Measurements from ENCODE around the gene ZNF778.

The ZNF778 gene

DNA sequence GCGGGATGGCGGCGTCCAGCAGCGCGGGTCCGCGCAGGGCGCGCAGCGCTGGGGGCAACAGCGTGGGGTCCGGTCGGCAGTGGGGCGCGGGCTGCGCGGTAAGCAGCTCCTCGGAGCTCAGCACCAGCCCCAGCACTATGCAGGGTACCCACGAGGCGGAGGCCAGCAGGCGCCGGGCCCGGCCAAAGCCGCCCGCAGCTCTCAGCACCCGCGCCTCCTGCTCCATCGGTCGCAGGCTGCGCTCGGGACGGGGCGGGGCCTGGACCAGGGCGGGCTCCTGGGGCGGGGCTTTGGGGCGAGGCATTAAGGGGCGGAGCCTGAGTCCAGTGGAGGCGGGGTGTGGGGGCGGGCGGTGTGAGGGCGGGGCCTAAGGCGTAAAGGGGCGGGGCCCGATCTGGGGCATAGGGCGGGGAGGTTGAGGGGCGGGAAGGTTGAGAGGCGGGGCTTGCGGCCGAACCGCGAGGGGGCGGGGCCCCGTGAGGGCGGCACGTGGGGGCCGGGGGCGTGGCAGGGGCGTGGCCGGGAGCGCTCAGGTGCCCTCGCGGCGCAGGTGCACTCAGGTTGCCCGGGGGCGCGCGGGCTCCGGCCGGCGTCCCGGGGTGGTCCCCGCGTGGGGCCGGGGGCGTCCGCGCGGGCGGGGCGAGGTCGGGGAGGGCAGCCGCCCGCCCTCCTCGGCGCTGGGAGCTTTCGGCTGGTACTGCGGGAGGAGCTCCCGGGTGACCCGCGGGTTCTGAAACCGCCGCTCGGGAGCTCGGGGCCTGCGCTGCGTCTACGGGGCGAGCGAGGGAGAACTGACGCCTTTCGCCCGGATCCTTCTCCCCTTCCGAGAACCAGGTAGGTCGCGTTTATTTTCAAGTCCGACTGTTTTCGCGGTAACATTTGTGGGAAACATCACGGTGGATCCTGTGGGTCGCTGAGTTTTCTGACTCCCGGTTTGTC, 15.8 kb upstream of the ZNF778 start:
- peaks cover 0 to 5% (median 0%) of the 10 kb centered on the region in 5 donors for H3K9me3 ChIP-seq (ENCODE audit: control insufficient read depth in 5 of 5, low read length in 5 of 5)
- no peak overlapping the region for H3K9ac ChIP-seq (ENCODE audit: low read length in 5 of 5)
- no peak overlapping the region for H3K27ac ChIP-seq (ENCODE audit: low read depth, low read length)
- no peaks in the 10 kb centered on the region for H3K36me3 ChIP-seq (ENCODE audit: control insufficient read depth in 5 of 5, insufficient read depth in 5 of 5, low read length in 5 of 5)
- peak overlapping the region in 2 of 5 donors; percentile 30 to 42 for H3K4me3 ChIP-seq (ENCODE audit: low read depth in 1 of 5, low read length in 5 of 5)
- H3K27me3 ChIP-seq (ENCODE audit: control insufficient read depth in 5 of 5, insufficient read depth in 4 of 5, low read length in 5 of 5), result peaks cover 29 to 54% (median 45%) of the 10 kb centered on the region in 5 donors
- peaks cover 0 to 10% (median 7%) of the 10 kb centered on the region in 5 donors for H3K4me1 ChIP-seq (ENCODE audit: control insufficient read depth in 5 of 5, insufficient read depth in 5 of 5, low read length in 5 of 5)

DNA sequence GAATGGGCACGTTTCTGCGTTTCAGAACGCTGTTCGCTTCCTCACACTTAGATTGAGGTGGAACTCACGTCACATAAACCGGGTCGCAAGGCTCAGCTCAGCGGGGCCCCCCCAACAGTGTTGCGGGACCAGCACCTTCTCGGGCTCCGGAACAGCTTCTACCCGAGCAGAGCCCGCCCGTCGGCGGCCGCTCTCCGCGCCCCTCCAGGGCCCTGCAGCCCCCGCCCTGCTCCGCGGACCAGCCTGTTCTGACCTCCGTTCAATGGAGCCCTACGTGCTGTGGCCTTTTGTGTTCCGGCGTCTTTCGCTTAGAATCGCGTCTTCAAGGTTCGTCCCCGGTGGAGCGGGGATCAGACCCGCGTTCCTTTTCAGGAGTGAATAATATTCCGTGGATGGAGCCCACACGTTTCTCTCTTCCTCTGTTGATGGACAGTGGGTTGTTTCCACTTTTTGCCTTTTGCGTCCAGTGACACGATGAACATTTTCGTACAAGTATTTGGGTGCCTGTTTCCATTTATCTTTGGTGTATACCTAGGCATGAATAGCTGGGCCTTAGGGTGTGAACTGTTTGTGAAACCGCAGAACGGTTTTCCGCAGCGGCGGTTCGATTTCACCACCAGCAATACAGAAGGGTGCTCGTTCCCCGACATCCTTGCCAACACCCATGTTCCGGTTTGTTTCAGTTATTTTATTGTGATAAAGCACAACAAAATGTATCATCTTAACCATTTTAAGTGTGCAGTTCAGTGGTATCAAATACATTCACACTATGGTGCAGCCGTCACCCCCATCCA, 14.9 kb upstream of the ZNF778 start:
- Histone ChIP-seq H3K4me1 (ENCODE audit: control insufficient read depth in 5 of 5, insufficient read depth in 5 of 5, low read length in 5 of 5) (peaks cover 0 to 10% (median 7%) of the 10 kb centered on the region in 5 donors), H3K27me3 (ENCODE audit: control insufficient read depth in 5 of 5, insufficient read depth in 4 of 5, low read length in 5 of 5) (peaks cover 29 to 54% (median 44%) of the 10 kb centered on the region in 5 donors), H3K4me3 (ENCODE audit: low read depth in 1 of 5, low read length in 5 of 5) (no peak overlapping the region), H3K36me3 (ENCODE audit: control insufficient read depth in 5 of 5, insufficient read depth in 5 of 5, low read length in 5 of 5) (no peaks in the 10 kb centered on the region), H3K9ac (ENCODE audit: low read length in 5 of 5) (no peak overlapping the region), H3K27ac (ENCODE audit: low read depth, low read length) (no peak overlapping the region), H3K9me3 (ENCODE audit: control insufficient read depth in 5 of 5, low read length in 5 of 5) (peaks cover 0 to 5% (median 0%) of the 10 kb centered on the region in 5 donors)

DNA sequence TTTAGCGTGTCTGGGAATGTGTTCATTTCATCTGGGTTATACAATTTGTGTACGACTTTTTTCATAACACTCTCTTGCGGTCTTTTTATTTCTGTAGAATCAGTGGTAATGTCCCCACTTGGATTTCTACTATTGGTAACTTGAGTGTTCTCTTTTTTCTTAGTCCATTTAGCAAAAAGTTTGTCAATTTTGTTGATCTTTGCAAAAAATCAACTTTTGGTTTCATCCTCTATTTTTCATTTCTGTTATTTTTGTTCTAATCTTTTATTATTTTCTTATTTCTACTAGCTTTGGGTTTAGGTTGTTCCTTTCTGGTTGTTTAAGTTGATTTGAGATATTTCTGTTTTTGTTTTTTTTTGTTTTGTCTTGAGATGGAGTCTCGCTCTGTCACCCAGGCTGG, 9.5 kb upstream of the ZNF778 start:
- no peak overlapping the region for H3K27ac ChIP-seq (ENCODE audit: low read depth, low read length)
- H3K9me3 ChIP-seq (ENCODE audit: control insufficient read depth in 5 of 5, low read length in 5 of 5), result peaks cover 0 to under 1% (median 0%) of the 10 kb centered on the region in 5 donors
- H3K4me3 ChIP-seq (ENCODE audit: low read depth in 1 of 5, low read length in 5 of 5), result no peak overlapping the region
- H3K9ac ChIP-seq (ENCODE audit: low read length in 5 of 5), result no peak overlapping the region
- H3K4me1 ChIP-seq (ENCODE audit: control insufficient read depth in 5 of 5, insufficient read depth in 5 of 5, low read length in 5 of 5), result no peaks in the 10 kb centered on the region
- peaks cover 4 to 27% (median 19%) of the 10 kb centered on the region in 5 donors for H3K27me3 ChIP-seq (ENCODE audit: control insufficient read depth in 5 of 5, insufficient read depth in 4 of 5, low read length in 5 of 5)
- no peaks in the 10 kb centered on the region for H3K36me3 ChIP-seq (ENCODE audit: control insufficient read depth in 5 of 5, insufficient read depth in 5 of 5, low read length in 5 of 5)

DNA sequence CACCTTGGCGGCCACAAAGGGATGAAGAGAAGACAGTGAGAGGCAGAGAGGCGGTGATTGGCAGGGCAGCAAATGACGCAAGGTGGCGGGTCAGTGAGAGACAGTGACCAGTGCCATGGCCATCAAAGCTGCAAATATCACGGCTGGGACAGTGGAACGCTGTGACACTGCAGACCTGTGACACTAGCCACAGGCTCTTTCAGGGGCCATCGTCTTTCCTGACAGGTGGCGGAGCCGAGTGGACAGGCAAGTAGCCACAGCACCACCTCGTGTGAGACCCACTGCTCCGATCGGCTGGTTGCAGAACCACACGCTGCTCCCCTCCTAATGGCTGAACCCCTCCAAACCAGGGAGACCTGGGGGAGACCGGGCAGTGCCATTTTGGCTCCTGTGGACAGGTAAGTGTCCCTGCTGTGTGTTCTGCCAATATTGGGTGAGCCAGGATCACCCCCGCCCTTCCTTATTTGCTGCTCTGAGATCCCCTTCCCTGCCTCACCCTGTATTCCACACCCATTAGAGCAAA, 7.9 kb upstream of the ZNF778 start:
- Histone ChIP-seq H3K27me3 (ENCODE audit: control insufficient read depth in 5 of 5, insufficient read depth in 4 of 5, low read length in 5 of 5) (peaks cover 4 to 16% (median 15%) of the 10 kb centered on the region in 5 donors), H3K4me3 (ENCODE audit: low read depth in 1 of 5, low read length in 5 of 5) (no peak overlapping the region), H3K9ac (ENCODE audit: low read length in 5 of 5) (no peak overlapping the region), H3K27ac (ENCODE audit: low read depth, low read length) (no peak overlapping the region), H3K9me3 (ENCODE audit: control insufficient read depth in 5 of 5, low read length in 5 of 5) (no peaks in the 10 kb centered on the region), H3K4me1 (ENCODE audit: control insufficient read depth in 5 of 5, insufficient read depth in 5 of 5, low read length in 5 of 5) (no peaks in the 10 kb centered on the region), H3K36me3 (ENCODE audit: control insufficient read depth in 5 of 5, insufficient read depth in 5 of 5, low read length in 5 of 5) (no peaks in the 10 kb centered on the region)

DNA sequence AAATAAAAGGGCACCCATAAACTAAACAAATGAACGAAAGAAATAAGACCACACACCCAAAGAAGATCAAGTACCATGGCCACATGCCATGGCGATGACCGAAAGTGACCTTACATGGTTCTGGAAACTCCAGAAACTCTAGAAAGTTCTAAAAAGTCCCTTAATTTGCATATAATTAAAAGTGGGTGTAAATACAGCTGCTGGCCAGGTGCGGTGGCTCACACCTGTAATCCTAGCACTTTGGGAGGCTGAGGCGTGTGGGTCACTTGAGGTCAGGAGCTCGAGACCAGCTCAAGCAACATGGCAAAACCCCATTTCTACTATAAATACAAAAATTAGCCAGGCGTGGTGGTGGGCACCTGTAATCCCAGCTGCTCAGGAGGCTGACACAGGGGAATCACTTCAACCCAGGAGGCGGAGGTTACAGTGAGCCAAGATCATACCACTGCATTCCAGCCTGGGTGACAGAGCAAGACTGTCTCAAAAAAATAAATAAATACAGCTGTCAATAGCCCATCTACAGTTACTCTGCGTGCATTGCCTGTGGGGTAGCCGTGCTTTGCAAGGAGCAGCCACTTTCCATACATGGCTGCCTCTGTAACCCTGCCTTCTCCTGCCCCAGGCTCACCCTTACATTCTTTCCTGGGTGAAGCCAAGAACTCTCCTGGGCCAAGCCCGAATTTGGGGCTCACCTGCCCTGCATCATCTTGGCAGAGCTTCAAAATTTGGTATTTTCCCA, 7.2 kb upstream of the ZNF778 start:
- Histone ChIP-seq H3K36me3 (ENCODE audit: control insufficient read depth in 5 of 5, insufficient read depth in 5 of 5, low read length in 5 of 5) (no peaks in the 10 kb centered on the region), H3K4me3 (ENCODE audit: low read depth in 1 of 5, low read length in 5 of 5) (no peak overlapping the region), H3K27ac (ENCODE audit: low read depth, low read length) (no peak overlapping the region), H3K4me1 (ENCODE audit: control insufficient read depth in 5 of 5, insufficient read depth in 5 of 5, low read length in 5 of 5) (peaks cover 0 to 2% (median 0%) of the 10 kb centered on the region in 5 donors), H3K9me3 (ENCODE audit: control insufficient read depth in 5 of 5, low read length in 5 of 5) (no peaks in the 10 kb centered on the region), H3K9ac (ENCODE audit: low read length in 5 of 5) (no peak overlapping the region), H3K27me3 (ENCODE audit: control insufficient read depth in 5 of 5, insufficient read depth in 4 of 5, low read length in 5 of 5) (peaks cover 4 to 15% (median 12%) of the 10 kb centered on the region in 5 donors)

DNA sequence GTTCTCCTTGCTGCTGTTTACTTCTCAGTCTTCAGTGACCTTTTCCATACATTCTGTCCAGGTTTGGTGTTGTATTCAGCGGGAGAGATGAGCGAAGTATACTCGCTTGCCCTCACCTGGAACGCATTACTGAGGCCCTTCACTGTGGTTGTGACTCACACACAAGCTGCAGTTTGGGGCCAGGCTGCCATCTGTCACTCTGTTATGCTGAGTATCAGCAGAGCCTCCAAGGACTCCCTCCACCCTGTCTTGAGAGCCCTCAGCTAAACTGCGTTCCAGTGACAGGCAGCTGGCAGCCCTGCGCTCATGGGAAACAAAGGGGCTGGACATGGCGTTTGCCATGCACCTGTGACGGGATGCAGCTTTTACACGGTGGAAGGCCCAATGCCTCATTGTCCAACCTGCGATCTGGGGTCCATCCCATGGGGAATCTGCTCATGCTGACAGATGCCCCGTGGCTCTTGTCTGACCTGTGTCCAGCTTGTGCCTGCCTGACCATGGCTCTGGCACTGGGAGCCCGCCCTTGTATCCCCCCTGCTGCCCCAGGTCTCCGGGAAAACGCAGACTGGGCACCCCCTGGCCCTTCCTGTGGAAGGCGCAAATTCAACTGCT, 6.5 kb upstream of the ZNF778 start:
- no peak overlapping the region for H3K4me3 ChIP-seq (ENCODE audit: low read depth in 1 of 5, low read length in 5 of 5)
- H3K27me3 ChIP-seq (ENCODE audit: control insufficient read depth in 5 of 5, insufficient read depth in 4 of 5, low read length in 5 of 5), result peaks cover 4 to 15% (median 12%) of the 10 kb centered on the region in 5 donors
- no peaks in the 10 kb centered on the region for H3K9me3 ChIP-seq (ENCODE audit: control insufficient read depth in 5 of 5, low read length in 5 of 5)

DNA sequence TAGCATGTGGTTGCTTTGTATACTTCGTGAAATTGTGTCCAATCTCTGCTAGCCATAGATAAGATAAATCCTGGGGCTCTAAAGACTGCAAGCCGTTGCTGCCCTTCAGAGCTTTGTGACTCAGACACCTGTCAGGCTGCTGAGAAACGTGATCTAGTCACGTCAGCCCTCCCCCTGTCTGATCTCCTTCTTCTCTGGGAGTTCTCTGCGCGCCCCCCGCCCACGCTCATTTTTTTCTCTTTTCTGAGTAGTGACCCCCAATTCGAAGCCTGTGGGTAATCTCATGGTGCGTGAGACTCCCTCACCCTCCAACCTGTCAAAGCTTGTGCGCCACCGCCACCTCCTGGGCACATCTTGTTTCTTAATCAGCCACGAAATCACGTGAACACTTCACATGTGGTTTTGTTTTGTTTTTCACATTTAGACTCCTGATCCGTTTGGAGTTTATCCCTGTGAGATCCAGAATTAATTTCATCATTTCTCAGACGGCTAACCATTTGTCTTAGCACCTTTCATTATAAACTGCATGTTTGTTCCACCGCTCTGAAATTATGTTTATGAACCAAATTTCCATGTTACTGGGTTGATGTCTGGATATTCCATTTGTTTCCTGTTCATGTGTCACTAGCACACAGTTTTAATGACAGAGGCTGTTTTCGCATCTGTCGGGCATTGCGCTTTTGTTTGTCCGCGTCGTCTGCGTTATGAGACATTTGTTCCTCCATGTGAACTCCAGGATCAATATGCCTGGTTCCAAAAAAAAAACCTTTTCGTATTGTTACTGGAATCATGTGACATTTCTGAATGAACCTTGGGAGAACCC, 977 bp upstream of the ZNF778 start:
- H3K9me3 ChIP-seq (ENCODE audit: control insufficient read depth in 5 of 5, low read length in 5 of 5), result no peaks in the 10 kb centered on the region
- H3K4me1 ChIP-seq (ENCODE audit: control insufficient read depth in 5 of 5, insufficient read depth in 5 of 5, low read length in 5 of 5), result peaks cover 0 to 30% (median 21%) of the 10 kb centered on the region in 5 donors
- H3K27me3 ChIP-seq (ENCODE audit: control insufficient read depth in 5 of 5, insufficient read depth in 4 of 5, low read length in 5 of 5), result no peaks in the 10 kb centered on the region
- peak overlapping the region; percentile 75 to 93 (median 91) for H3K4me3 ChIP-seq (ENCODE audit: low read depth in 1 of 5, low read length in 5 of 5)
- peaks cover 0 to 12% (median 10%) of the 10 kb centered on the region in 5 donors for H3K36me3 ChIP-seq (ENCODE audit: control insufficient read depth in 5 of 5, insufficient read depth in 5 of 5, low read length in 5 of 5)
- peak overlapping the region; percentile 95 for H3K27ac ChIP-seq (ENCODE audit: low read depth, low read length)
- H3K9ac ChIP-seq (ENCODE audit: low read length in 5 of 5), result peak overlapping the region; percentile 91 to 99 (median 97)

More for the DNA sequence above, 6.5 kb upstream of the ZNF778 start:
- H3K9ac ChIP-seq (ENCODE audit: low read length in 5 of 5), result no peak overlapping the region
- no peaks in the 10 kb centered on the region for H3K36me3 ChIP-seq (ENCODE audit: control insufficient read depth in 5 of 5, insufficient read depth in 5 of 5, low read length in 5 of 5)
- H3K4me1 ChIP-seq (ENCODE audit: control insufficient read depth in 5 of 5, insufficient read depth in 5 of 5, low read length in 5 of 5), result peaks cover 0 to 3% (median 0%) of the 10 kb centered on the region in 5 donors
- no peak overlapping the region for H3K27ac ChIP-seq (ENCODE audit: low read depth, low read length)

DNA sequence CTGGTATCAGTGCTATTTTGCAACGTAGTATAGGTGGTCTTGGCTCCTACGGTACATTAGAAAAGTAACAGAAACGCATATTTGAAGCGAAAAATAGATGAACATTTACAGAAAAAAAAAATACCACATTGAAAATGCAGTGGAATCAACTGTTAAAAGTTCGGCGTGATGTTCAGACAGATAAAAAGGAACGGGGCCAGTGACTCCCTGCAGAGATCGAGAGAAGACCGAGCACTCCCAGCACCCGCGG, 440 bp upstream of the ZNF778 start:
- Histone ChIP-seq H3K9ac (ENCODE audit: low read length in 5 of 5) (peak overlapping the region; percentile 91 to 99 (median 97)), H3K27ac (ENCODE audit: low read depth, low read length) (peak overlapping the region; percentile 95), H3K9me3 (ENCODE audit: control insufficient read depth in 5 of 5, low read length in 5 of 5) (no peaks in the 10 kb centered on the region), H3K36me3 (ENCODE audit: control insufficient read depth in 5 of 5, insufficient read depth in 5 of 5, low read length in 5 of 5) (peaks cover 0 to 17% (median 16%) of the 10 kb centered on the region in 5 donors), H3K4me3 (ENCODE audit: low read depth in 1 of 5, low read length in 5 of 5) (peak overlapping the region; percentile 75 to 93 (median 91)), H3K4me1 (ENCODE audit: control insufficient read depth in 5 of 5, insufficient read depth in 5 of 5, low read length in 5 of 5) (peaks cover 0 to 30% (median 21%) of the 10 kb centered on the region in 5 donors), H3K27me3 (ENCODE audit: control insufficient read depth in 5 of 5, insufficient read depth in 4 of 5, low read length in 5 of 5) (no peaks in the 10 kb centered on the region)
